Erythroblast (primary cell): ENCODE results near the gene TRIM38.

Experiments used
- GATA1 ChIP-seq: IDR thresholded peaks from 2 replicates; pipeline ENCODE4 v1.6.1; 2011; ENCODE audit warnings: low read depth, mild to moderate bottlenecking, control low read depth, low read length, moderate library complexity
- POLR2A ChIP-seq: IDR thresholded peaks from 2 replicates; pipeline ENCODE4 v1.6.1; 2011; ENCODE audit warnings: mild to moderate bottlenecking, low read length

DNA sequence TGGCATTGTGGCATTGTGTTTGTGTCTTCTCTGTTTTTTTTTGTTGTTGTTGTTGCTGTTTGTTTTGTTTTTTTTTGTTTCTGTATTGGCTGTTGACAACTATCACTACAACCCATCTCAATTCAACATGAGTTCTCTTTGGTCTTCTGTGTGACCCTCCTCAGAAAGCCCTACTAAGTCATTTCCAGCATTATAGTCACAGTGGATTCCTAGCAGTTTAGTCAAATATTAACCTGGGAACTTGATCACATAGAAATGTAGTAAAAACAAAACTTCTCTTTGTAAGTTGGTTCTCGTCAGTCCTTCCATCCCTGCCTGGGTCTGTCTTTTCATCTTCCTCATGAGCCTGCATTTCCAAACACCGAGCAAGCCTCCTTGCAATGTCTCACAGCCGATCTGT lies 48.9 kb upstream of the TRIM38 start:
- TF ChIP-seq POLR2A (no peak), GATA1 (no peak)
